Smooth muscle cell (in vitro differentiated cells): Measurements from ENCODE around the gene MARCHF7. TPM values are rescaled to one million over a fixed set of nuclear protein-coding genes. Genes with fewer than 3 reads are reported as not detected.

Source experiments
- DNase-seq: peaks from one replicate; lab custom pipeline; 2025; ENCODE audit not compliant: unreplicated experiment; lab: John Stamatoyannopoulos, UW
- H2AFZ ChIP-seq: fragments of 200-600 bp; sonication (generic); 2 replicates; pipeline ENCODE4 v1.6.0; 2016; ENCODE audit warnings: antibody characterized with exemption, low read depth, mild to moderate bottlenecking
- H3F3A ChIP-seq: fragments of 200-600 bp; sonication (generic); 2 replicates; pipeline ENCODE4 v1.6.0; 2017; ENCODE audit warnings: antibody characterized with exemption, low read depth
- H3K27ac ChIP-seq: fragments of 200-600 bp; sonication (generic); 2 replicates; pipeline ENCODE4 v1.5.1; 2016; ENCODE audit warnings: low read depth, mild to moderate bottlenecking
- H3K27me3 ChIP-seq: fragments of 200-600 bp; sonication (generic); 2 replicates; pipeline ENCODE4 v1.6.1; 2016; ENCODE audit warnings: low read depth, mild to moderate bottlenecking
- H3K36me3 ChIP-seq: fragments of 200-600 bp; sonication (generic); 2 replicates; pipeline ENCODE4 v1.5.1; 2016; ENCODE audit warnings: low read depth
- H3K4me1 ChIP-seq: fragments of 200-600 bp; sonication (generic); 2 replicates; pipeline ENCODE4 v1.5.1; 2016; ENCODE audit warnings: low read depth
- H3K4me2 ChIP-seq: fragments of 200-600 bp; sonication (generic); 2 replicates; pipeline ENCODE4 v1.6.0; 2016; ENCODE audit warnings: mild to moderate bottlenecking
- H3K4me3 ChIP-seq: fragments of 200-600 bp; sonication (generic); 2 replicates; pipeline ENCODE4 v1.5.1; 2016; ENCODE audit warnings: mild to moderate bottlenecking
- H3K79me2 ChIP-seq: fragments of 200-600 bp; sonication (generic); 2 replicates; pipeline ENCODE4 v1.6.0; 2016; ENCODE audit warnings: low read depth, mild to moderate bottlenecking
- H3K9ac ChIP-seq: fragments of 200-600 bp; sonication (generic); 2 replicates; pipeline ENCODE4 v1.6.0; 2016; ENCODE audit warnings: low read depth
- H3K9me3 ChIP-seq: fragments of 200-600 bp; sonication (generic); replicated peaks from 2 replicates; pipeline ENCODE4 v1.5.1; 2016; ENCODE audit warnings: low read depth
- H4K20me1 ChIP-seq: fragments of 200-600 bp; sonication (generic); 2 replicates; pipeline ENCODE4 v1.6.0; 2016; ENCODE audit warnings: low read depth
- WGBS: methylation state at CpG from one replicate; pipeline ENCODE4 v1.1.7; 2016; ENCODE audit warnings: low lambda C conversion rate; 5-methylcytosine and 5-hydroxymethylcytosine counted together
- polyA plus RNA-seq: library from polyadenylated mRNA; unstranded; fragments of >200 nt; fragmentation: Nextera tagmentation; extraction: Ambion mirVana; gene quantifications from 2 replicates; pipeline ENCODE4 v1.2.1, GENCODE V29; 2016
- total RNA-seq: library from RNA; depleted of rRNA; stranded (reverse); fragments of >200 nt; gene quantifications from 2 replicates; pipeline ENCODE4 v1.2.3, GENCODE V29; 2014
- TF ChIP-seq, protein P1 (sequence below): fragments of 200-600 bp; sonication (generic); IDR thresholded peaks from 2 replicates; pipeline ENCODE4 v1.5.1; 2017; ENCODE audit warnings: borderline replicate concordance, mild to moderate bottlenecking, antibody characterized with exemption; ENCODE audit not compliant: insufficient read depth, poor library complexity, severe bottlenecking

The MARCHF7 gene
- total and polyA plus RNA-seq, 2 experiments from 2014 or later, result 97.1 to 235 TPM

DNA sequence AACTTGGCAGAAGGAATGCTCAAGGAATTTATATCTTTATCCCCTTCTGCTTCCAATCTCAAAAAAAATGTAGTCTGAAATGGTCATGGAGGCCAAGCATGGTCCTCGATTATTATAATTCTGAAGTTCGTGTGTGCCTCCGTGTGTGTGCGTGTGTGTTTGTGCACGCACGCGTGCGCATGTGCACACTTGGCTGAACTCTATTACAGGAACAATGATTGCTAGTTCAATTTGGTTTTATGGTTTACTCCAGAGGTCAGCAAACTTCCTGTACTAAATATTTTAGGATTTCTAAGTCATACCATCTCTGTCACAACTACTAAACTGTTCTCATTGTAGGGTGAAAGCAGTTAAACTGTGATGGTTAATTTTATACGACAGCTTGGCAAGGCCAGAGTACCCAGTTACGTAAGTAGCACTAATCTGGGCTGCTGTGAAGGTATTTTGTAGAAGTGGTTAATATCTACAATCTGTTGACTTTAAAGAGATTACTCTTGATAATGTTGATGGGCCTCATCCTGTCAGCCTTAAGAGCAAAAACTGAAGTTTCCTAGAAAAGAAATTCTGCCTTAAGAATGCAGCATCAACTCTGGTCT, 5.8 kb upstream of the MARCHF7 start:
- WGBS, result 78% methylated on average over 10 of the region's 10 CpGs
- Histone ChIP-seq H3K27me3 (no peaks in the 10 kb centered on the region), H3K79me2 (no peaks in the 10 kb centered on the region), H3K4me2 (peak overlapping the region; percentile 46), H3K27ac (peak overlapping the region; percentile 7), H3K9ac (no peak overlapping the region), H3K9me3 (no peaks in the 10 kb centered on the region), H3K36me3 (no peaks in the 10 kb centered on the region), H3F3A (peaks cover 7% of the 10 kb centered on the region), H2AFZ (no peak overlapping the region), H4K20me1 (no peaks in the 10 kb centered on the region), H3K4me3 (no peak overlapping the region), H3K4me1 (peaks cover 4% of the 10 kb centered on the region)
- no peak for DNase-seq
- TF ChIP-seq, protein P1, sequence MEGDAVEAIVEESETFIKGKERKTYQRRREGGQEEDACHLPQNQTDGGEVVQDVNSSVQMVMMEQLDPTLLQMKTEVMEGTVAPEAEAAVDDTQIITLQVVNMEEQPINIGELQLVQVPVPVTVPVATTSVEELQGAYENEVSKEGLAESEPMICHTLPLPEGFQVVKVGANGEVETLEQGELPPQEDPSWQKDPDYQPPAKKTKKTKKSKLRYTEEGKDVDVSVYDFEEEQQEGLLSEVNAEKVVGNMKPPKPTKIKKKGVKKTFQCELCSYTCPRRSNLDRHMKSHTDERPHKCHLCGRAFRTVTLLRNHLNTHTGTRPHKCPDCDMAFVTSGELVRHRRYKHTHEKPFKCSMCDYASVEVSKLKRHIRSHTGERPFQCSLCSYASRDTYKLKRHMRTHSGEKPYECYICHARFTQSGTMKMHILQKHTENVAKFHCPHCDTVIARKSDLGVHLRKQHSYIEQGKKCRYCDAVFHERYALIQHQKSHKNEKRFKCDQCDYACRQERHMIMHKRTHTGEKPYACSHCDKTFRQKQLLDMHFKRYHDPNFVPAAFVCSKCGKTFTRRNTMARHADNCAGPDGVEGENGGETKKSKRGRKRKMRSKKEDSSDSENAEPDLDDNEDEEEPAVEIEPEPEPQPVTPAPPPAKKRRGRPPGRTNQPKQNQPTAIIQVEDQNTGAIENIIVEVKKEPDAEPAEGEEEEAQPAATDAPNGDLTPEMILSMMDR, result no peak

DNA sequence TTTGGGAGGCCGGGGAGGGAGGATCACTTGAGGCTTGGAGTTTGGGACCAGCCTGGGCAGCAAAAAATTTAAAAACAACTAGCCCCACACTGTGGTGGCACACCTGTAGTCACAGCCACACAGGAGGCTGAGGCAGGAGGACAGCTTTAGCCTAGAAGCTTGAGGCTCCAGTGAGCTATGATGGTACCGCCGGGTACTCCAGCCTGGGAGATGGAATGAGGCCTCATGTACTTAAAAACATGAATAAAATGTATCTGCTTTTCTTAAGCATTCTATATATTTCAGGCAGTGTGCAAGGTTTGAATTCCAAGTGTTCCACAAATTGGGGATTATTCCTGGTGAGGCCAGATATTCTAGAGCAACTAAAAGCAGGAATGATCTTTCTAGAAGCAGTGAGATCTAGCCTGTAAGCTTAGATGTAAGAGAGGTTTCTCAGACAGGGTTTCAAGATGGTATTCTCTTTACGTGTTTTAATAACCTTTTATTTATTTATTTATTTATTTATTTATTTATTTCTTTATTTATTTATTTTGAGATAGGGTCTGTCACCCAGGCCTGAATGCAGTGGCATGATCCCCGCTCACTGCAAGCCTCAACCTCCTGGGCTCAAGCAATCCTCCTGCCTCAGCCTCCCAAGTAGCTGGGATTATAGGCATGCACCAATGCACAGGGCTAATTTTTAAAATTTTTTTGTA, 4.1 kb upstream of the MARCHF7 start:
- over 99% methylated on average over 5 of the region's 5 CpGs for WGBS
- no peak for DNase-seq
- no peaks in the 10 kb centered on the region for H3K36me3 ChIP-seq

DNA sequence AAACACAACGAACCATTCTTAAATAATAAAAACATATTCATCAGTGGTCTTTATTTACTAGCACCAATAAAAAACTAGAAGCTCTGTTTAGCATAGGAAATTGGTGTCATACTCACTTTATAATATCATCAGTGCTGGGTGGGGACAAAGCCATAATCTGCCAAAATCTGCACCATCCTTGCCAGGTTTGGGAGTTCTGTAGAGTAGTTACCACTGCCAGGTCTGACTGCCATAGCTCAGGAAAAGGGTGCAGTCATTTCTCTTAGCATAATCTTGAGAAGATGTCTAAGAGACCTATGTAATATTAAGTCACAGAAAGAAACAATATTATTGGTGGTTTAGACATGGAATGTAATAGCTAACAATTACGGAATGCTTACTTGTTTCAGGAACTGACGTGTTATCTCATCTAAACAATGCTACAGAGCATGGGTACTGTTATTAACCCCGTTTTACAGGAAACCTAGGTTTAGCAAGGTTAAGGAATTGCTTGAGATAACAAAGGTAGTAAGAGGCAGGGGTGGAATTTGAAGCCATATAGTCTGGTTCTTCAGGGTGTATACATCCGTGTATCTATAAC, 1.6 kb upstream of the MARCHF7 start:
- Histone ChIP-seq H4K20me1 (peaks cover 28% of the 10 kb centered on the region), H3K4me2 (peak overlapping the region; percentile 88), H3K4me1 (peaks cover 13% of the 10 kb centered on the region), H3K9ac (no peak overlapping the region), H3K27me3 (no peaks in the 10 kb centered on the region), H2AFZ (no peak overlapping the region), H3K9me3 (no peaks in the 10 kb centered on the region), H3K27ac (no peak overlapping the region), H3F3A (peaks cover 7% of the 10 kb centered on the region), H3K79me2 (peaks cover 34% of the 10 kb centered on the region), H3K4me3 (peak overlapping the region; percentile 74), H3K36me3 (no peaks in the 10 kb centered on the region)
- TF ChIP-seq, protein P1, result no peak
- WGBS, result 50% methylated on average over 5 of the region's 5 CpGs
- DNase-seq, result no peak

More for the DNA sequence above, 4.1 kb upstream of the MARCHF7 start:
- H3K27ac ChIP-seq, result no peak overlapping the region
- no peaks in the 10 kb centered on the region for H3K9me3 ChIP-seq
- peaks cover 9% of the 10 kb centered on the region for H3K79me2 ChIP-seq
- no peak overlapping the region for H3K4me3 ChIP-seq
- H3K4me1 ChIP-seq, result peaks cover 7% of the 10 kb centered on the region
- peaks cover 3% of the 10 kb centered on the region for H4K20me1 ChIP-seq
- TF ChIP-seq, protein P1, result no peak
- peaks cover 7% of the 10 kb centered on the region for H3F3A ChIP-seq
- no peak overlapping the region for H2AFZ ChIP-seq
- H3K9ac ChIP-seq, result no peak overlapping the region
- H3K27me3 ChIP-seq, result no peaks in the 10 kb centered on the region
- no peak overlapping the region for H3K4me2 ChIP-seq
